ENCODE results near the gene PCSK4.
"Not testable (repeated sequence)": the region's sequence is repeated elsewhere in the genome, so short reads cannot be mapped to it uniquely, and the experiment has no call there.

The PCSK4 gene

DNA sequence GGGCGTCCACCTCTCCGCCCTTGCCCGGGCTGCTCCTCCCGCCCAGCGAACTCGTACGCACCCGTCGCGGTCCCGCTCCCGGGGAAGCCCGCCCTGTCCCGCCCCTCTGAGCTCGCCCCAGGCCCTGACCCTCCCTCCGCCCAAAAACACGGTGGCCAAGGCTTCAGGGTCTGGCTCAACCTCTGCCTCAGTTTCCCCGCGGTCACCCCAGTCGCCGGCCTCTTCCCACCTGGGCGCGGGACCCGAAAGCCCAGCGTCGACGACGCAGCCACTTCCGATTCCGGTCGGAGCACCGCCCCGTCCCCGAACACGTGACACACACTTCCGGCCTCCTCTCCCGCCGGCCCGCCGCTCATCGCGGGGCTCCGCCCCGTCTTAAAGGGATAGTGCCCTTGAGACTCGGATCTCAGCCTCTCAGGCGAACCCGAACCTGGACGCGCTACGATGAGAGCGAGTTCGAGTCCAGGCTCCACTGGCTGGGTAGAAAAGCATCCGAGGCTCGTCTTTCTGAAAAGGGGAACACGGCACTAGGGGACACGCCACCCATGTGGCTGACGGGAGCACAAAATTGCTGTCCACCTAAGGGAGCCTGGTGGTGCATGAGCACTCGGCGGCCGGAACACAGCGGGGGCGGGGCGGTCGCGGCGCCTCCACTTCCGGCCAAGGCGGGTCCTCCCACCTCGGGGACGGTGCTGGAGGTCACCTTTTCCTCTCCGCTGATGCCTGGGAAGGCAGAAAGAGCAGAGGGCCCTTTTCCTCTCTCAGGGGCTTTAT, 11.0 kb downstream of the PCSK4 start, which contains the start of gene C19orf25:
TSS of gene C19orf25 (minus strand) at position 282 of the 774 bp plus-strand sequence. CDS start 312 bp downstream, outside the sequence.
- H3K4me3 ChIP-seq (ENCODE audit: control insufficient read depth, low read depth, low read length), result peak within 1 kb of the TSS; percentile 90
- TF ChIP-seq, protein P1, sequence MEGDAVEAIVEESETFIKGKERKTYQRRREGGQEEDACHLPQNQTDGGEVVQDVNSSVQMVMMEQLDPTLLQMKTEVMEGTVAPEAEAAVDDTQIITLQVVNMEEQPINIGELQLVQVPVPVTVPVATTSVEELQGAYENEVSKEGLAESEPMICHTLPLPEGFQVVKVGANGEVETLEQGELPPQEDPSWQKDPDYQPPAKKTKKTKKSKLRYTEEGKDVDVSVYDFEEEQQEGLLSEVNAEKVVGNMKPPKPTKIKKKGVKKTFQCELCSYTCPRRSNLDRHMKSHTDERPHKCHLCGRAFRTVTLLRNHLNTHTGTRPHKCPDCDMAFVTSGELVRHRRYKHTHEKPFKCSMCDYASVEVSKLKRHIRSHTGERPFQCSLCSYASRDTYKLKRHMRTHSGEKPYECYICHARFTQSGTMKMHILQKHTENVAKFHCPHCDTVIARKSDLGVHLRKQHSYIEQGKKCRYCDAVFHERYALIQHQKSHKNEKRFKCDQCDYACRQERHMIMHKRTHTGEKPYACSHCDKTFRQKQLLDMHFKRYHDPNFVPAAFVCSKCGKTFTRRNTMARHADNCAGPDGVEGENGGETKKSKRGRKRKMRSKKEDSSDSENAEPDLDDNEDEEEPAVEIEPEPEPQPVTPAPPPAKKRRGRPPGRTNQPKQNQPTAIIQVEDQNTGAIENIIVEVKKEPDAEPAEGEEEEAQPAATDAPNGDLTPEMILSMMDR (IDR thresholded peaks at IDR 0.05; ENCODE audit: control insufficient read depth, insufficient read depth, low read depth, low read length, missing control alignments), result no peak
- peak; percentile 39 for DNase-seq (ENCODE audit: low read depth)

DNA sequence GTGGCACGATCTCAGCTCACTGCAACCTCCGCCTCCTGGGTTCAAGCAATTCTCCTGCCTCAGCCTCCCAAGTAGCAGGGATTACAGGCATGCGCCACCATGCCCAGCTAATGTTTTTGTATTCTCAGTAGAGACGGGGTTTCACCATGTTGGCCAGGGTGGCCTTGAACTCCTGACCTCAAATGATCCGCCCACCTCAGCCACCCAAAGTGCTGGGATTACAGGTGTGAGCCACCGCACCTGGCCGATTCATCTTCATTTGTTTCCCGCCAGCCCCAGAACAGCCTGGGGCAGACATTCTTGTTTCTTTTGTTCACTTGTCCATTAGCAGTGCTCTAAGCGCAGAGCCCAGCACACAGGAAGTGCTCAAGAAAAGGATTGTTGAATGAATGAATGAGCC, 13.1 kb downstream of the PCSK4 start:
- DNase-seq (ENCODE audit: low read depth); H3K4me3 ChIP-seq (ENCODE audit: control insufficient read depth, low read depth, low read length): not testable (repeated sequence)

DNA sequence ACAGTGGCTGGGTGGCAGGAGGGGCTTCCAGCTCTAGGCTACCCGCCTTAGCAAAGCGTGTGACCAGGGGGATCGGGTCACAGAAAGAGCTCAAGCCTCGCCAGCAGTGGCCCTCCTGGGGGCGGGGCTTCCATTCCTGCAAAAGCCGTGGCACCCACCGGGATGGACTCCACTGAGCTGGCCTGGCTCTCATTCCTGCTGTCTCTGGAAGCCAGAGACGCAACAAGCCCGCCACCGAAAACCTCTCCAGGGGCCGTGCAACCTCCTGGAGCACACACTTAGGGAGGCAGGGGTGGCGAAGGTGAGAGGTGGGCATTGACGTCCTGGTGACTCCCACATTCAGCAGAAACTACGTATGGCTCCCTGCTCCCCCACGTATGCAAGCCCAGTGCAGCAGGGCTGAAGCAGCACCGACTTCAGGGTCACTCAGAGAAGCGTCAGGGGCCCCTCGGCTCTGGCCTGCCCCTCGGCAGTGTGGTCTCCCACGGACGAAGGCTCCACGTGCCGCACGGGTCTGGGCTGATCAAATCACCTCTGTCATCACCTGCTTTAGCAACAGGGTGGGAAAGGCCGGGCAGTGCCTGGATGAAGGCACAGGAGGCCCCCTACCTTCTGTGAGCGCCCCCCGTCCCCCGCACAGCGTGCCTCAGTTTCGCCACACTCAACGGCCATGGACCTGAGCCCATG, 14.3 kb downstream of the PCSK4 start:
- no peak overlapping the region for H3K4me3 ChIP-seq (ENCODE audit: control insufficient read depth, low read depth, low read length)
- TF ChIP-seq, protein P1 (IDR thresholded peaks at IDR 0.05; ENCODE audit: control insufficient read depth, insufficient read depth, low read depth, low read length, missing control alignments), result no peak
- no peak for DNase-seq (ENCODE audit: low read depth)

DNA sequence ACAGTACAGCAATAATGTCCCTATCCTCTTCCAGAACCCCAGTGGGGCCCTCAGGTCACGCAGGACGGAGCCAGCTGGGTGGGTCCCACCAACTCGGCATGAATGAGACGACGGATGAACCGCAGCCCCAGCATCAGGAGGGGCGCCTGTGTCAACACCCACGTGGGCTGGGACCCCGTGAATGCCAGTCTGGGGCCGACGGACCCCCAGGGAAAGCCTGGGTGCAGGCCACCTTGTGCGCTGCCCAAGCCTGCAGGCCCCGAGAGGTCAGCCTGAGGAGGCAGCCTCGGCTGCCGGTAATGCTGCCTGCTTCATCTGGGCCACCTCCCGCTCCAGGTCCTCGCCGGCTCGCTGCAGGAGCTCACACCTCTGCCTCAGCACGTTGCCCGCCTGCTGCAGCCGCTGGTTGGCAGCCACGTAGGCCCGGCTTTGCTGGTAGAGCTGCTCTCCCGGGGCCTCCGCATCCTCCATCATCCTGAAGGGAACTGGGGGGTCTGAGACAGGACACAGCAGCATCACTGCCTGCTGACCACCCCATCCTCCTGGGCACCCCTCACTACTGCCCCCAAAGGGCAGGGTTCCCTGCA, 15.3 kb downstream of the PCSK4 start:
- no peak for DNase-seq (ENCODE audit: low read depth)
- TF ChIP-seq, protein P1 (IDR thresholded peaks at IDR 0.05; ENCODE audit: control insufficient read depth, insufficient read depth, low read depth, low read length, missing control alignments), result no peak
- H3K4me3 ChIP-seq (ENCODE audit: control insufficient read depth, low read depth, low read length), result no peak overlapping the region

DNA sequence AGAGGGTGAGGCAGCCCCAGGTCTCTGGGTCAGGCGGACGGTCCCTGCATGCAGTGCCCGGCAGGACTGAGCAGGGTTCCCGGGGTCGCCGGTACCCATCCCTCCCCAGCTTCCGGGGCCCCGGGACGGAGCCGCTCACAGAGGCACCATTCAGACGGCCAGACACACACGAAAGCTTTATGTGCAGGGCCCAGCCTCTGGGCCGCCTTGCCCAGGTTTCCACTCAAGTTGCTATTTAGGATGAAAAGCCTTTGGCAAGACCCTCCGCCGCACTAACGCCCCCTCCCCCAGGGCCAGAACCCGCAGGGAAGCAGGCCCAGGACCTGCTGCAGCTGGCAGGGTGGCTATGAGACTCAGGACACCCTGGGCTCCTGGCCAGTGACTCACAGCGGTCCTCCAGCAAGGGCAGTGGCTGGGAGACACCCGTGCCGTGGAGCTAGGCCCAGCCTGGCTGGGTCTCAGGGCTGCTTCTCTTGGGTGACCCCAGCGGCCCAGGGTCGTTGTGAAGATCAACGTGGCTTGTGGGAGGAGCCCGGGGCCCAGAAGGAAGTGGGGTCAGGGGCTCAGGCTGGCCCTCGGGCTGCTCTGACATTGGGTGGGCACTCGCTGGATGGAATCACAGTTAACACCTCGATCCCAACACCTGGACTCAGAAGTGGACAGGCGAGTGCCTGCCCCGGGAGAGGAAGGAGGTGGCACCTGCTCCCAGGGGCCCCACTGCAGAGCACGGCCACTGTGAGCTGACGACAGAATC, 16.0 kb downstream of the PCSK4 start:
- TF ChIP-seq, protein P1 (IDR thresholded peaks at IDR 0.05; ENCODE audit: control insufficient read depth, insufficient read depth, low read depth, low read length, missing control alignments), result no peak
- H3K4me3 ChIP-seq (ENCODE audit: control insufficient read depth, low read depth, low read length), result no peak overlapping the region

DNA sequence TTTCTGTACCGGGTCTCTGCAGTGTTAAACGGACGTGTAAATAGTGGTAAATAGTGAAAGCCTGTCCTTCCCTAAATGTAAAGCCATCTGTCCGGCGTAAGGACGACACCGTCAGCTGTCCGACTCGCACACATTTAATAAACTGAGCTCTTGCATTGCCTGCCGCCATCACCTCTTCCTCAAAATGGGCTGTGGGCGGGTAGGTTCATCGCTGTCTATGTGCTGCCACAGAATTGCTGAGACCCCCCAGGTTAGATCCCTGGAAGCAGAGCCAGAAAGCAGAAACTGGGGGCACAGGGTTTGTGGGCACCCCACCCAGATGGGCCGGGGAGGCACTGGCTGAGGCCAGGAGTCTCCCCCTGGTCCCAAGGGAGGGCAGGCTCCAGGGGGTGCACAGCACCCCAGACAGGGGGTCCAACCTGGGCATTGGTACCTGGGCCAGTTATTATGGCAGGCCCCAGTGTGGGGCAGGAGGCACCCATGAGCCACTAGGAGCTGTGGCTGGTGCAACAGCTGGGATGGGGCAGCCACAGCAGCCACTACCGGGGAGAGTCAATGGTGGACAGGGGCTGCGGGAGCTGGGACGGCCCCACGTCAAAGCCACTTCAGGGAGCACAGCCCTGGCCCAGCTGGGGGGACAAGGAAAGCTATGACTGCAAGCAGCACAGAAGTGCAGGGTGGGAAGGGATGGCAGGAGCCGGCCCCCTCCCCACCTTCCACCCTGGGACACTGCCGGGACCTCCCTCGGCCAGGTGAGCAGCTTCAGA, 16.9 kb downstream of the PCSK4 start:
- no peak for DNase-seq (ENCODE audit: low read depth)
- H3K4me3 ChIP-seq (ENCODE audit: control insufficient read depth, low read depth, low read length), result no peak overlapping the region
- TF ChIP-seq, protein P1 (IDR thresholded peaks at IDR 0.05; ENCODE audit: control insufficient read depth, insufficient read depth, low read depth, low read length, missing control alignments), result no peak

More for the DNA sequence above, 16.0 kb downstream of the PCSK4 start:
- DNase-seq (ENCODE audit: low read depth), result no peak

Measured in AG09309 (cell line).